Activated gamma-delta T cell (primary cell): ENCODE measurements around the gene DOCK1.

Experiments used
- DNase-seq: peaks from one replicate; lab custom pipeline; 2025; lab: John Stamatoyannopoulos, UW

The DOCK1 gene

GRCh38 chr10:127399668-127400067 lies 494.4 kb downstream of the DOCK1 start:
- DNase-seq: no peak

- no peak for DNase-seq
These were observed 495.0 kb downstream of the DOCK1 start for GRCh38 chr10:127400216-127400615.

DNA sequence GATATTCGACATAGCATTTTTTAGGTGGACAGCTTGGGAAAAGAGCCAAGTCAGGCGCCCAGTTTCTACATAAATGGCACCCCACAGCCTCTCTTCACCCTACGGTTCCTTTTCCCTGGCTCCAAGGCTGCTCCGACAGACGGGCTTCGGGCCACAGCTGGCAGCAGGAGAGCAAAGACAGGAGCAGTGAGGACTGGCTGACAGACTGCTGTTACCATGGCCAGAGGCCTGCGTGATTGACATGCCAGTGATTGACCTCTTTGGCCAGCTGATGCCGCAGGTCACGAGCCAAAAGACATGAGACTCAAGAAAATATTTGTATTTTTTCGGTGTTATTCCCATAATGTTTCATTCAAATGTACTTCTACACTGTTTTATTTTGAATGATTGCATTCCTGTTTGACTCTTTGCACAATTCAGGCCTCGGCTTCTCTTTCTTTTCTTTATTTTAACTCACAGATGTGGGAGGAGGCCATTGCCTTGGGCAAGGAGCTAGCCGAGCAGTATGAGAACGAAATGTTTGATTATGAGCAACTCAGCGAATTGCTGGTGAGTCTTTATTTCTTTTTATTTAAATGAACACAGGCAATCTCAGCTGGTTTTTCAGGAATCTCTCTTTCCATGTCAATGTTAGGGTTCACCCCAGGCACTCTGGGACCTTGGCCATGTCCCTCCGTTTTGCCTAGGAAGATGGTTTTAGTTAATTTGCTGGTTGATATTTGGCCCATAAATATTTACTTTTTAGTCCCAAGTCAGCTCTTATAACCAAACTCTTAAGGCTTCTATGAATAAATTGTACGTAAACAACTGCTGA lies 497.6 kb downstream of the DOCK1 start:
- DNase-seq: no peak

DNA sequence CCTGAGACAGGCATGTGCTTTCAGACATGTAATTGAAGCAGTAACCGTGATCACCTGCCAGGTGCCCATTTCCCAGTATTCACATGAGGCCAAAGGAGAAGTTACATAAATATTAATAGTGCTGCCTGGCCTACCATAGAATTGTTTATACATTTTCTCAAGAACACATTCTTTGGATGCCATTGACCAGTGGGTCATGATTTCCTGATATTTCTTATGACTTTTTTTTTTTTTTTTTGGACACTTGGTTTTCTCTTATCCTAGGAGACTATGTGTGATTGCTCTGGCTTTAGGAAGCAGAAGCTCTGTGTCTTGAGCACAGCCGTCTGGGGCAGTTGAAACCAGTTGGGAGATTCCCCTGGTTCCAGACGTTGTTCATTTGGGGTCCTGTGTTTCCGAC lies 500.0 kb downstream of the DOCK1 start:
- no peak for DNase-seq

- DNase-seq: no peak
These were observed 500.9 kb downstream of the DOCK1 start for GRCh38 chr10:127406018-127406550.

DNA sequence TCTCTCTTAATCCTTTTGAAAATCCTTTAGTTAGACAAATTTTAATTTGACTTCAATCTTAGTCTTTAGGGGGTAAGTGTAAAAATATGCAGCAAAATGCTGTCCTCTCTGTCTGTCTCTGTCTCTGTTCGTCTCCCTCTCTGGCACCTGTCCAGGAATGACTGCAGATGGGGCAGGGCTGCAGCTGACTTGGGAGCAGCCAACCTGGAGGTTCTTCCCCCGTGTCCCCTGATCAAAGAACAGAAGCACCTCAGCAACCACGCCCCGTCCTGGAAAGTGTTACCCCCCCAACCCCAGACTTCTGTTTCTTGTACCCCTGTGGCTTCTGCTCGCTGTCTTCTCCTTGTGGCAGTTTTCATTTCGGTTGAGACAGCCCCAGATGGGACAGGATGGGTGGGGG lies 502.3 kb downstream of the DOCK1 start:
- no peak for DNase-seq

- DNase-seq: no peak
These were observed 503.0 kb downstream of the DOCK1 start for GRCh38 chr10:127408112-127408710.

GRCh38 chr10:127408733-127409132 lies 503.5 kb downstream of the DOCK1 start:
- DNase-seq: no peak

DNA sequence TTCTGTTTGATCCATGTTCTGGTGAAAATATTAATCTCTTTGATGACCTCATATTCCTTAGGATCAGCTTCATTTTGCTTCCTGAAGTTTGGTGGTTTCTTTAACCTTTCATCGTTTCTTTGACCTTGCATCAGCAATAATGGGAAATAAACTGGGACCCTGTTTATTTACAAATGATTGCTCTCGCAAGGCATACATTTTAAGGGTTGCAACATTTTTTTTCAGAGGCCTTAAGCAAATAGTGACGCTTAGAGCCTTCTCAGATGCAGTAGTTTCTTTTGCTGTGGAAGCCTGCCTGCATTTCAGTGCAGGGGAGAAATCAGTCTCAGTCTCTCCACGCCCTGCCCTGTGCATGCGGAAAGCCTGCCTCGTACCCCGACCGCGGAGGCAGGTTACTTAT lies 504.8 kb downstream of the DOCK1 start:
- DNase-seq: no peak

DNA sequence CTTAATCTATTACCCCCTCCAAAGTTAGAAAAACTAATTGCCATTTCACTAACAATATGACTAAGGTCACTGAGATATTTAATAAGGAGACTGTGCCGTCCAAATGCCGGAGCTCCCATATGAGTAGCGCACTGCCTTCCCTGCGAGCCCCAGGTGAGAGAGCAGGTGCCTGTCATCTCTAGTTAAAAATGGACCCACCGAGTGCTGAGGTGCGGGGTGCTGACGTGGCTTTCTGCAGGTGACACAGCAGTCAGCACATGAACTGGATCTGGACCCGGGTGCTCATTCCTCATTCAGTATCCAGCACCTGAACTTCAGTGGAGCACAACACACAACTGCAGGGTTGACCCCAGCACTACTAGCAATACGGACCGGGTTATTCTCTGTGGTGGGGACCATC lies 505.8 kb downstream of the DOCK1 start:
- no peak for DNase-seq

DNA sequence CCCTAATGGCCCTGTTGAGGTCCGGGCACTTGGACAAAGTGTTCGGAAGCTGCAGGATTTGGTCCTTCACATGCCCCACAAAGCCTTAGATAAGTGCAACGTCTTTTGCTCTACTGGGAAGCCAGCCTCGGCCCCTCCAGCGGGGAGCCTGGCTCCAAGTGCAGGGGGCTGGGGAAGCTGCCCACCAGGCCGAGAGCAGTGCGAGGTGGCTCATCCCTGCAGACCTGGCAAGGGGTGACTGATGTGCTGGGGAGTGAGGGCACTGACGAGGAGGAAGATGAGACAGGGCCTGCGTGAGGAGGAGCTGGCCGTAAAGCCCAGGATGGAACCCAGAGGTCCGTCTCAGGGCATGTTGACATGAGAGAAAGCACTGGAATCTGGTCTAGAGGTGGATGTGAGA lies 508.1 kb downstream of the DOCK1 start:
- DNase-seq: no peak

- no peak for DNase-seq
These were observed 508.8 kb downstream of the DOCK1 start for GRCh38 chr10:127414024-127414423.

DNA sequence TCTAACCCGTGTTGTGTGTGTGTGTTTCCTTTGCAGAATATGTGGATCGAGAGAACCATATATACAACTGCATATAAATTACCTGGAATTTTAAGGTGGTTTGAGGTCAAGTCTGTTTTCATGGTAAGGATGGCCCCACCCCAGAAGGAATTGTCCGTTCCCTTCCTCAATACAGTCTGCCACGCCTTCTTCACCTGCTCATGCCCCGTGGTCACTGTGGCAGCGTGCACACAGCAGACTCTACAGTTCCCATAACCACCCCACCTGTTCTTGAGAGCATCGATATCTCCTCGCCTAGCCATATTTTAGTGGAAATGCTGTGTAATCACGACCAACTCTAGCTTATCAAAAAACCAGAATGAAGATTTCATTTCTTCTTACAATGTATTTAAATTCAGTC lies 509.9 kb downstream of the DOCK1 start:
- no peak for DNase-seq

GRCh38 chr10:127415901-127416581 lies 510.8 kb downstream of the DOCK1 start:
- no peak for DNase-seq

DNA sequence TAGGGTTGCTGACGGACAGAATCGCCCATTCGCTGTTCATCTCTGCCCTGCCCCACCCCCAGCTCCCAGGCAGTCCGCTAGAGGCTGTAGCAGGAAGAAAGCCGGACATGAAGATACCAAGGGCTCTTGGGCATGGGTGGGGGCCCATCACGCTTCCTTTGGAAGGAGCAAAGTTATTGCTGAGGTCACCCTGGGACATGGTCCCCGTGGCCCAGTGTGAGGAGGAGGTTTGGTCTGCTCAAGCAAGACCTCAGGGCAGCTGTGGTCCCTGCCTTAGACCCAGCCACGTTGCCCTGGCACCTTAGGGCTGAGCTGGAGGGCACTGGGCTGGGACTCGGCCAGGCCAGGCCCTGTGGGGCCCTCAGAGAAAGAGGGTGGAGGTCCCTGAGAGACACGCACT lies 511.8 kb downstream of the DOCK1 start:
- no peak for DNase-seq

- no peak for DNase-seq
These were observed 512.6 kb downstream of the DOCK1 start for GRCh38 chr10:127417686-127418401.

- no peak for DNase-seq
These were observed 513.4 kb downstream of the DOCK1 start for GRCh38 chr10:127418536-127419168.

DNA sequence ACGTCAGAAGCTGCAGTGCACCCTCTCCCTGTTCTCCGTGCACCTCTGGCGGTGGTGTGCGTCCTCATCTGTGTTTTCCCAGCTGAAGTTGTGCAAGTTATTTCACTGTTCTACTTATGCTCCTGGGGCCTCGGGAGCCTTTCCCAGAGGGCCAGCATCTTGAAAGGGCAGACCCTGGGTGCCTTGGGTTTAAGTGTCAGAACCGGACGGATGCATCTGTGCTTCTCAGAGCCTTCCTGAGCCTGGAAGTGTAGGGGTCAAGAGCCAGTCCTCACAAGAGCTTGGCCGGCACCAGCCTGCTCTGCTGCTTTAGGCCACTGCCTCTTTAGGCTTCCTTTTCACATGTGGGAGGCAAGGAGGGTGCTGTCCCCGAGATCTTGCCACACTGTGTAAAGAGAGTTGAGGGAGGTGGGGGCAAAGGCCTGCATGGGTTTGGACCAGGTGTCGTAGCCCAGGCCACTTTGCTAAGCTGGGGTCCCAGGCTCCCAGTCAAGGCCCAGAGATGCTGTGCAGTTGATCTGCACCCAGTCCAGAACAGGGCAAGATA lies 515.0 kb downstream of the DOCK1 start:
- no peak for DNase-seq

GRCh38 chr10:127423218-127423915 lies 518.1 kb downstream of the DOCK1 start:
- DNase-seq: no peak

GRCh38 chr10:127424594-127425264 lies 519.5 kb downstream of the DOCK1 start:
- DNase-seq: no peak
